ENCODE measurements around the gene LPIN1. TPM values are rescaled to one million over a fixed set of nuclear protein-coding genes. Genes with fewer than 3 reads are reported as not detected.

The LPIN1 gene
- total RNA-seq, 3 donors from 2014 or later: 78.6 to 106 (median 82.6) TPM

DNA sequence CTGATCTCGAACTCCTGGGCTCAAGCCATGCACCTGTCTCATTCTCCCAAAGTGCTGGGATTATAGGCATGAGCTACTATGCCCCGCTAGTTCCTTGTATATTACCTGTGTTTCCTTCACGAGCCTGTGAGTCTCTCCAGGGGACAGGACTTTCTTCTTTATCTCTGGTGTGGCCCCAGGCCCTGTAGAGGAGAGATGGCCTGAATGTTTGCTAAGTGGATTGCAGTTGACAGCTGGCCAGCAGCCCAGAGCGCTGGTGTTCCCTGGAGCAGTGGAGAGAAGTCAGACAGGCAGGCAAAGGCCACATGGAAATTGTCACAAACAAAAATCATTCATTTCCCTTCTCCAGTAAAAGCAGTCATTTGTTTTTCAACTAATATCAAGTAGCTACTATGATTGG, 17.9 kb downstream of the LPIN1 start:
- H3K36me3 ChIP-seq: peaks cover 5% of the 10 kb centered on the region
- H3K4me3 ChIP-seq: no peak overlapping the region
- no peak overlapping the region for H3K27ac ChIP-seq
- intact Hi-C loops (cut with DNase I; ENCODE audit: low total_unique reads): no loop called here
- no peak for DNase-seq (ENCODE audit: low spot score in 2 of 2)
- TF ChIP-seq POLR2AphosphoS5 (IDR thresholded peaks at IDR 0.05) (no peak), CTCF (IDR thresholded peaks at IDR 0.05) (no peak), POLR2A (IDR thresholded peaks at IDR 0.05) (no peak)
- no peaks in the 10 kb centered on the region for H3K27me3 ChIP-seq
- no peaks in the 10 kb centered on the region for H3K9me3 ChIP-seq
- H3K4me1 ChIP-seq: no peaks in the 10 kb centered on the region

DNA sequence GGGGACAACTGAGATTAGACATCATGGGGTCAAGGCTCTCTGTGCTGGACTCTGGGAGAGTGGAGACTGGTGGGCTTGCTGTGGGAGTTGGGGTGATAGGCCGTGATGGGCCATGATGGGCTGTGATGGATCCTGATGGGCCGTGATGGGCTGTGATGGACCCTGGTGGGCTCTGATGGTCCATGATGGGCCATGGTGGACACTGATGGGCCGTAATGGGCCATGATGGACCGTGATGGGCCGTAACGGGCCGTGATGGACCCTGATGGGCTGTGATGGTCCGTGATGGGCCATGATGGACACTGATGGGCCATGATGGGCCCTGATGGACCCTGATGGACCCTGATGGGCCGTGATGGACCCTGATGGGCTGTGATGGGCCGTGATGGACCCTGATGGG, 18.5 kb downstream of the LPIN1 start:
- Histone ChIP-seq H3K27ac (no peak overlapping the region), H3K27me3 (no peaks in the 10 kb centered on the region), H3K4me3 (no peak overlapping the region), H3K9me3 (no peaks in the 10 kb centered on the region), H3K4me1 (no peaks in the 10 kb centered on the region), H3K36me3 (peaks cover 5% of the 10 kb centered on the region)
- no peak for TF ChIP-seq POLR2AphosphoS5 (IDR thresholded peaks at IDR 0.05)
- TF ChIP-seq POLR2A (IDR thresholded peaks at IDR 0.05): no peak
- no peak for TF ChIP-seq CTCF (IDR thresholded peaks at IDR 0.05)
- DNase-seq (ENCODE audit: low spot score in 2 of 2): no peak
- intact Hi-C loops (cut with DNase I; ENCODE audit: low total_unique reads): no loop called here

DNA sequence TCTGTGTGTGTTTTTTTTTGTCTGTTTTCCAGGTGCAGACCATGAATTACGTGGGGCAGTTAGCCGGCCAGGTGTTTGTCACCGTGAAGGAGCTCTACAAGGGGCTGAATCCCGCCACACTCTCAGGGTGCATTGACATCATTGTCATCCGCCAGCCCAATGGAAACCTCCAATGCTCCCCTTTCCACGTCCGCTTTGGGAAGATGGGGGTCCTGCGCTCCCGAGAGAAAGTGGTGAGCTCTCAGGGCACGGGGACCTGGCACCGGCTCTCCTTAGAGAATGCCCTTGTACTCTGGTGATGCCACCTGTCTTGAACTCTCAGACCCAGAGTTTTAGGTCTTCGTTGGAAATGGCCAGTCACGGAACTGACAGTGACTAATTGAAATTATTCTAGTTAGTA, 19.1 kb downstream of the LPIN1 start:
- no peak overlapping the region for H3K4me3 ChIP-seq
- TF ChIP-seq CTCF (IDR thresholded peaks at IDR 0.05): no peak
- TF ChIP-seq POLR2AphosphoS5 (IDR thresholded peaks at IDR 0.05): no peak
- no peak for TF ChIP-seq POLR2A (IDR thresholded peaks at IDR 0.05)
- no peak for DNase-seq (ENCODE audit: low spot score in 2 of 2)
- no peaks in the 10 kb centered on the region for H3K9me3 ChIP-seq
- no peak overlapping the region for H3K27ac ChIP-seq
- no peaks in the 10 kb centered on the region for H3K4me1 ChIP-seq
- intact Hi-C loops (cut with DNase I; ENCODE audit: low total_unique reads): no loop called here
- peaks cover 5% of the 10 kb centered on the region for H3K36me3 ChIP-seq
- H3K27me3 ChIP-seq: no peaks in the 10 kb centered on the region

- Histone ChIP-seq H3K4me3 (no peak overlapping the region), H3K36me3 (peaks cover 5% of the 10 kb centered on the region), H3K9me3 (no peaks in the 10 kb centered on the region), H3K27ac (no peak overlapping the region), H3K4me1 (no peaks in the 10 kb centered on the region), H3K27me3 (no peaks in the 10 kb centered on the region)
- no peak for DNase-seq (ENCODE audit: low spot score in 2 of 2)
- intact Hi-C loops (cut with DNase I; ENCODE audit: low total_unique reads): no loop called here
- TF ChIP-seq CTCF (IDR thresholded peaks at IDR 0.05): no peak
These were observed 19.6 kb downstream of the LPIN1 start for GRCh38 chr2:11766016-11766415.

DNA sequence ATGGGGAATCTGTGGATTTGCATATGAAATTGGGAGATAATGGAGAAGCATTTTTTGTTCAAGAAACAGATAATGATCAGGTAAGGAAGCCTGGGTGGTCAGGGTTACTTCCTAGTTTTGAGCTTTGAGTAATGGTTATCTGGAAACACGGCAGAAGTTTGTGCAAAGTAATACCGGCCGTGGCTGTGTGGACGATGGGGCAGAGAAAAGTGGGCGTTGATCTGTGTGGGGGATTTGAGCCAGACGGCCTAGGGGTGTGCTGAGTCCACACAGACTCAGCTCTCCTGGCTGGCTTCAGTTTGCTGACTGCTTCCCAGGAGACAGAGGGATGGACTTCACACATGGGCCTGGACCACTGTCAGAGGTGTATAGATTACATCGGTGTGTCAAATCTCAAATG, 21.3 kb downstream of the LPIN1 start:
- intact Hi-C loops (cut with DNase I; ENCODE audit: low total_unique reads): no loop called here
- DNase-seq (ENCODE audit: low spot score in 2 of 2): no peak
- H3K27me3 ChIP-seq: no peaks in the 10 kb centered on the region
- no peaks in the 10 kb centered on the region for H3K4me1 ChIP-seq
- H3K4me3 ChIP-seq: no peak overlapping the region
- H3K27ac ChIP-seq: no peak overlapping the region
- no peaks in the 10 kb centered on the region for H3K9me3 ChIP-seq
- H3K36me3 ChIP-seq: peaks cover 5% of the 10 kb centered on the region
- no peak for TF ChIP-seq CTCF (IDR thresholded peaks at IDR 0.05)
- no peak for TF ChIP-seq POLR2AphosphoS5 (IDR thresholded peaks at IDR 0.05)
- TF ChIP-seq POLR2A (IDR thresholded peaks at IDR 0.05): no peak

Measured in breast epithelium (tissue), 4 donors.